ENCODE data around the gene PKP1. TPM values are rescaled to one million over a fixed set of nuclear protein-coding genes. Genes with fewer than 3 reads are reported as not detected.

Gene PKP1
- total RNA-seq, 1 donor from 2014 or later = not detected

DNA sequence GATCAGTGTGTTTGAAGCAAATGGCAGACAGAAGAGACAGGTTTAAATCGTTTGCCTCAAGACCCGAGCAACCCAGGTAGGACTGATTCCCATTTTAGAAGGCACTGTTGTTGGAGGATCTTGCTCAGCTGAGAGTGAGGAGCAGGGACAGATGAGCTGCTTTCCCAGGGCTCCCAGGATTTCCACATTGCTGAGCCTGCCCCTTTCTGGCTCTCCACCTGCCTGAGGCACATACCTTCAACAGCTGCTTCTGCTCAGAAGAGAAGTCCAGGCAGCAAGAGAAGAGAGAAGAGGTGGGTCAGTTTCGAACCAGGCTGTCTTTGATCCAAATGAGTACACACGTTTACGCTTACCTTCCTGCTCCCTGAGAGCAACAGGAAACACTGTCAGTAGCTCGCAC is 88.5 kb downstream of the PKP1 start:
- DNase-seq (ENCODE audit: low spot score) = no peak
- H3K36me3 Mint-ChIP-seq (ENCODE audit: low read depth) = no peaks in the 10 kb centered on the region
- H3K27ac Mint-ChIP-seq = no peak overlapping the region
- peaks cover 5% of the 10 kb centered on the region for H3K27me3 Mint-ChIP-seq (ENCODE audit: low read depth)
- no peaks in the 10 kb centered on the region for H3K4me1 Mint-ChIP-seq (ENCODE audit: low read depth)
- H3K4me3 Mint-ChIP-seq (ENCODE audit: low read depth) = no peak overlapping the region
- intact Hi-C loops (cut with micrococcal nuclease) = no loop called here
- H3K9me3 Mint-ChIP-seq = no peaks in the 10 kb centered on the region

DNA sequence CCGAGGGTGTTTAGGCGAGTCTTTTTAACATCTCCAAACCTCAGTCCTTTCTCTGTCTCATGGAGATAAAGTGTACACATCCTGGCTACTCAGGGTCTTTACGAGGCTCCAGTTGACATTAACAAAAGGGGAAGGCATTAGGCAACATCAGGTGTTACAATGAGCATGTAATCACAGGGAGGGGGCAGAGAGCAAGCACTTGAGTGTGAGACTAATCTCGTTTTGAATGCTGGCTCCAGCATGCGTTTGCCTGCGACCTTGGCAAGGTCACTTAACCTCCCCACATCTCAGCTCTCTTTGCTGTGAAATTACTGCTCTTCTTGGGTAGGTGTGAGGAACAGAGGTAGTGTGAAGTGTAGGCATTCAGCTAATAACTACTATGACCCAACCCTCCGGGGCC is 91.1 kb downstream of the PKP1 start:
- H3K27me3 Mint-ChIP-seq (ENCODE audit: low read depth) = peaks cover 5% of the 10 kb centered on the region

DNA sequence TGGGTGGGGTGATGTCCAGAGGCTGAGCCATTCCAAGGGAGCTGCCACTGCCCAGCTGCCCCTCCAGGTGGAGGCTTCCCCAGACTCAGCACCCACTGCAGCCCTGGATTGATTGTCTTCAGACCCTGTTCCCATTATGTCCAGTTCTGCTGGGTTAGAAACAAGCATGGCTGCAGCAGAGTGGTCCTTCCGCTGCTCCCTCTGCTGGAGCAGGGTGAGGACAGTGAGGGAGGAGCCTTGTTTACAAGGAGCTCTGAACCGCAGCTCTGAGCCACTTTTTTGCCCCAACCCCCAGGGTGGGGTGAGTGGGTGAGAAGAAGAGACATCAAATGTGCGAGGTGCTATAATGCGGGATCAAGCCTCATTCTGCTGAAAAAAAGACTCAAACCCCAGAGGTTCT is 91.9 kb downstream of the PKP1 start:
- H3K9me3 Mint-ChIP-seq = no peaks in the 10 kb centered on the region
- H3K27ac Mint-ChIP-seq = no peak overlapping the region
- intact Hi-C loops (cut with micrococcal nuclease) = no loop called here
- H3K36me3 Mint-ChIP-seq (ENCODE audit: low read depth) = no peaks in the 10 kb centered on the region
- no peak overlapping the region for H3K4me3 Mint-ChIP-seq (ENCODE audit: low read depth)
- H3K4me1 Mint-ChIP-seq (ENCODE audit: low read depth) = no peaks in the 10 kb centered on the region
- no peak for DNase-seq (ENCODE audit: low spot score)
- peaks cover 5% of the 10 kb centered on the region for H3K27me3 Mint-ChIP-seq (ENCODE audit: low read depth)

More for the DNA sequence above, 91.1 kb downstream of the PKP1 start:
- Mint-ChIP-seq H3K4me3 (ENCODE audit: low read depth) (no peak overlapping the region), H3K4me1 (ENCODE audit: low read depth) (no peaks in the 10 kb centered on the region), H3K36me3 (ENCODE audit: low read depth) (no peaks in the 10 kb centered on the region), H3K27ac (no peak overlapping the region), H3K9me3 (no peaks in the 10 kb centered on the region)
- intact Hi-C loops (cut with micrococcal nuclease) = no loop called here
- DNase-seq (ENCODE audit: low spot score) = no peak

DNA sequence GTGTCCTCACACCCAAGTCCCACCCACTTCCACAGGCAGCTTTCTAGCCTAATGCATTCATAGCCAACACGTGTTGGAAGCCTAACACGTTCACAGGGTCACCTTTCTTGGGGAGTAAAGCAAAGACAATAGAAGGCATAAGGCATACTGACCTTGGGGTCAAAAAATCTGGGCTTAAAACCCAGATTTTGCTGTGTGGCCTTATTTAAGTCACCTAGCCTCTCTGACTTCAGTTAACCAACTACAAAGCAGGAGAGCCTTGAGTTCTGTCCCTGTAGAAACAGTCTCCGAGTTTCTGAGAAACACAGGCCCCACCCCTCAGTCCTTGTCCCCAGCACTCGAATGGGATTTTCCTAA is 92.8 kb downstream of the PKP1 start:
- H3K4me1 Mint-ChIP-seq (ENCODE audit: low read depth) = no peaks in the 10 kb centered on the region
- peaks cover 5% of the 10 kb centered on the region for H3K27me3 Mint-ChIP-seq (ENCODE audit: low read depth)

DNA sequence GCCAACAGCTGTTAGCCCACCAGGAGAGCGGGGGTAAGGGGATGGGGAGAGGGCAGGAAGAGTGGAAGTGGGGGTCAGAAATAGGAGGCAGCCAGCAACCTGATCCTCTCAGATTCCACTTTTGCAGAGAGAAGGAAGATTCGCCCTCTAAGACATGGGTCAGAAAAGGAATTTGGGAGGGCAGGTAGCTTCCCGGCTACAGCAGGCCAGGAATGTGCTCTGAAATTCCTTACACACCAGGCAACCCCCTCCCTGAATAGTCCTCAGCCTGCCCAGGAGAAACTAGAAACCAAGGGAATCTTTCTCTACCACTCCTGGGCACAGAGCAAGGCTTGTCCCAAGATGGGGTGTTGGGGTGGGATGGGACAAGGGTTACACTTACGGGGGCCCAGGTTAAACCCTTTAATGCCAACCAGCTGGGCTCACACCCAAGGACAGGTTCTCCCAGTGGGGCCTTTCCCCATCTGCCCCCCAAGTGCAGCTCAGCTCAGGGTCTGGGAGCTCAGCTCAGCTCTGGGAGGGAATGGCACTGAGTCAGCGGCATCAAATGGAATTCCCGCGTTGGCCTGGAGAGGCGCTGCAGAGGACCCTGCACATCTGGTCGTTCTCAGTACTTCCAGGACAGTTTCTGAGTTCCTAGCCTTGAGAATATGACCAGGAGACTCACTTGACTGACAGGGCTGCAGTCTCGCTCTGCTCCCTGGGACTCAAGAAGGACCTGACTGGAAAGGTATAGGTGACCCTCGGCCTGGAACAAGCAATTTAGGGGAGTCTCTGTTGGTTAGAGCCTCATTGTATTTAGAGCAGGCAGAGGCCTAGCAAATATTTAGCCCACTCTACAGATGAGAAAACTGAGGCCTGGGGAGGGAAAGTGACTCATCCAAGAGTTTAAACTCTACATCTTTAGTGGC is 93.4 kb downstream of the PKP1 start:
- Mint-ChIP-seq H3K9me3 (no peaks in the 10 kb centered on the region), H3K27me3 (ENCODE audit: low read depth) (peaks cover 5% of the 10 kb centered on the region)
- DNase-seq (ENCODE audit: low spot score) = no peak

More for the DNA sequence above, 92.8 kb downstream of the PKP1 start:
- H3K4me3 Mint-ChIP-seq (ENCODE audit: low read depth) = no peak overlapping the region
- intact Hi-C loops (cut with micrococcal nuclease) = no loop called here
- no peaks in the 10 kb centered on the region for H3K9me3 Mint-ChIP-seq
- H3K27ac Mint-ChIP-seq = no peak overlapping the region
- DNase-seq (ENCODE audit: low spot score) = no peak
- no peaks in the 10 kb centered on the region for H3K36me3 Mint-ChIP-seq (ENCODE audit: low read depth)

DNA sequence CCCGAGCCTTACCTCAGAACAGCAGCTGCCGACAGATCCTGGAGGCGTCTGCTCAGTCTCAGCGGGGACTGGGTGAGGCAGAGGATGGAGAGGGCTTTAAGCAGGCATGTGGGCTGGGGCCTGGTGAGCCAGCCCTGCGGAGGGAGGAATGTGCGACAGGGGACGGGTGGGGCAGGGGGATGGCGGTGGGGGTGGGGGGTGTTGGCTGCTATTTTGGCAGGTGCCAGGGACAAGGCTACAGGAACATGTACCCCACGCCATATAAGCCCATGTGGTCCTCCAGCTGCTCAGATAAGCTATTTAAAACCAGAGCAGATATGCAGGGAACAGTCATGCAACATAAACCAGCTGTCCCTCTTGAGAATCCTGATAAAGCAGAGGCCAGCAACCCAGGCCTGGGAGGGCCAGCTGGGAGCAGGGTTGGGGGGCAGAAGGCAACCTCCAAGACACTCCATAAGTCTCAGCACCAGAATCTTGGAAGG is 94.3 kb downstream of the PKP1 start, which contains the start of gene TNNT2:
Gene TNNT2, minus strand, starts transcription at position 70 of the 482 bp plus-strand sequence. CDS start 4,426 bp downstream, outside the sequence.
- Mint-ChIP-seq H3K4me1 (ENCODE audit: low read depth) (no peaks in the 10 kb centered on the region), H3K9me3 (no peaks in the 10 kb centered on the region), H3K36me3 (ENCODE audit: low read depth) (no peaks in the 10 kb centered on the region), H3K27ac (no peak within 1 kb of the TSS), H3K4me3 (ENCODE audit: low read depth) (no peak within 1 kb of the TSS), H3K27me3 (ENCODE audit: low read depth) (peaks cover 5% of the 10 kb centered on the region)
- intact Hi-C loops (cut with micrococcal nuclease) = no loop called here
- DNase-seq (ENCODE audit: low spot score) = no peak

More for the DNA sequence above, 93.4 kb downstream of the PKP1 start:
- intact Hi-C loops (cut with micrococcal nuclease) = no loop called here
- no peaks in the 10 kb centered on the region for H3K36me3 Mint-ChIP-seq (ENCODE audit: low read depth)
- no peak overlapping the region for H3K4me3 Mint-ChIP-seq (ENCODE audit: low read depth)
- H3K4me1 Mint-ChIP-seq (ENCODE audit: low read depth) = no peaks in the 10 kb centered on the region
- H3K27ac Mint-ChIP-seq = no peak overlapping the region

DNA sequence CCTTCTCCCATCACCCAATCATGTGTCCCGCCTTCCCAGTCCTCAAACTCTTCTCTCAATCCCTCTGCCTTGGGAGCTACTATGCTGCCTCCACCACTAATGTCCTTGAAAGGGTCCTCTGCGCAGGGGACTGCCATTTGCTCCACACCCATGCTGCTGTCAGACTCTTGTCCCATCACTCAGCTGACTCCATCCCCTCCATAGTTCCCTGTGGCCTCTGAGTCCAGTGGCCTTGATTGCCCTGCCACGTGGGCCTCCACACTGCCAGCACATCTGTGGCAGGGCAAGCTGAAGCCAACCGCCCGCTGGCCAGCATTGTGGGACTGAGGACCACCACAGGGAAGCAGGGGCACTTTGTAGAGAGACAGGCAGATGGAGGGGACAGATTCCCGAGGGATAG is 95.5 kb downstream of the PKP1 start:
- Mint-ChIP-seq H3K36me3 (ENCODE audit: low read depth) (no peaks in the 10 kb centered on the region), H3K27ac (no peak overlapping the region), H3K9me3 (no peaks in the 10 kb centered on the region), H3K27me3 (ENCODE audit: low read depth) (peaks cover 2% of the 10 kb centered on the region), H3K4me1 (ENCODE audit: low read depth) (no peaks in the 10 kb centered on the region), H3K4me3 (ENCODE audit: low read depth) (no peak overlapping the region)
- intact Hi-C loops (cut with micrococcal nuclease) = no loop called here
- no peak for DNase-seq (ENCODE audit: low spot score)

DNA sequence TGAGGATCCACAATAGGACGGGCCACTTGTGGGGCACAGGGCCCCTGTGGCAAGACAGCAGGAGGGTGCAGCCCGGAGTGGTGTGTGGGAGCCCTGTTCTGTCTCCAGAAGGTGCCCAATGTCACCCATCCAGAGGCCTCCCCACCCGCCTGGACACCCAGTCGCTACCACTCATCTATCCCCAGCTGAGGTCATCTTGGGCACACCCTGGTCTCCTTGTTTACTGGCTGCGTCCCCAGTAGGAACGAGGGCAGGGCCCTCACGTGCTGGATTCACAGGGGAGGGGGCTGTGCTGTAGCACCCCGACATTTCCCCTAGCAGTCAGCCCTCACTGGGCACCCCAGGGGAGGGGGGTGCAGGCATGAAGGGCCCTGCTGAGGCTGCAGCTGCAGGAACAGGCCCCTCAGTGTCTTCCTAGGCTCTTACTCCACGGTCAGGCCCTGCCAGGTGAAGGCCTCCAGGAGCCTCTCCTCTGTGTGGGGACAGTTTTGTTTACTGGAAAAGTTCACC is 96.5 kb downstream of the PKP1 start:
- Mint-ChIP-seq H3K4me1 (ENCODE audit: low read depth) (no peaks in the 10 kb centered on the region), H3K36me3 (ENCODE audit: low read depth) (no peaks in the 10 kb centered on the region), H3K27ac (no peak overlapping the region), H3K27me3 (ENCODE audit: low read depth) (no peaks in the 10 kb centered on the region), H3K9me3 (no peaks in the 10 kb centered on the region), H3K4me3 (ENCODE audit: low read depth) (no peak overlapping the region)
- DNase-seq (ENCODE audit: low spot score) = no peak
- intact Hi-C loops (cut with micrococcal nuclease) = no loop called here

DNA sequence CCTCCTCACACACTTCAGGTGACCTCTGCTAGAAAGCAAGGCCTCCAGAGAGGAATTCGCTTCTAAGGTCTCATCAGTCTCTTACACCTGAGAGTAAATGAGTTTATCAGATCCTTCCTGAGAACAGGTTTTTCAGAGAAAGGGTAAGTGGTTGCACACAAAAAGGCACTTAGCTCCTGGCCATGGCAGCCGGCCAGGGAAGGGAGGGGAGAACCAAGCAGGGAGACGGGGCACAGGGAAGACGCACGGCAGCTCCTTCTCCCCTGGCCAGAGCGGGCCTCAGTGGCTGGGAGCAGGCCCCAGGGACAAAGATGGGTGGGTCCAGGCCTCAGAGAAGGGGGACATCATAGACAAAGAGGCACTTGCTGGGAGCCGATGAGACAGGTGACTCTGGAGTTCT is 97.8 kb downstream of the PKP1 start:
- H3K27me3 Mint-ChIP-seq (ENCODE audit: low read depth) = no peaks in the 10 kb centered on the region
- no peak overlapping the region for H3K27ac Mint-ChIP-seq
- no peaks in the 10 kb centered on the region for H3K9me3 Mint-ChIP-seq
- H3K4me1 Mint-ChIP-seq (ENCODE audit: low read depth) = no peaks in the 10 kb centered on the region
- no peak overlapping the region for H3K4me3 Mint-ChIP-seq (ENCODE audit: low read depth)
- DNase-seq (ENCODE audit: low spot score) = no peak
- H3K36me3 Mint-ChIP-seq (ENCODE audit: low read depth) = no peaks in the 10 kb centered on the region
- intact Hi-C loops (cut with micrococcal nuclease) = no loop called here

Other genes starting within 250 kb of the PKP1 start
- not detected in 2 replicates for gene CACNA1S, start 171.1 kb upstream of the PKP1 start, total RNA-seq
- gene ASCL5, start 156.3 kb upstream of the PKP1 start, total RNA-seq = not detected in 2 replicates
- gene TMEM9, start 129.0 kb upstream of the PKP1 start, total RNA-seq = 14.9 and 16.9 TPM in 2 replicates
- not detected in 2 replicates for gene IGFN1, start 92.7 kb upstream of the PKP1 start, total RNA-seq
- gene TNNT2, start 94.2 kb downstream of the PKP1 start, total RNA-seq = not detected in 2 replicates
- gene LAD1, start 115.8 kb downstream of the PKP1 start, total RNA-seq = not detected in 2 replicates
- gene TNNI1, start 138.2 kb downstream of the PKP1 start, total RNA-seq = not detected in 2 replicates
- gene PHLDA3, start 185.7 kb downstream of the PKP1 start, total RNA-seq = 8.8 and 9.2 TPM in 2 replicates
- gene CSRP1, start 223.6 kb downstream of the PKP1 start, total RNA-seq = 61.4 and 62.9 TPM in 2 replicates

Data from activated T-helper 2 cell treated with anti-CD3 and anti-CD28 coated beads, Interferon-gamma antibody, Interleukin-2, Interleukin-4, amounts not matched to agents 10 μg/mL and 5 μg/mL and 100 μg/mL, durations not matched to agents 14 hours and 24 hours and 36 hours (primary cell).